ENCODE results near the gene U2AF1L4. TPM values are rescaled to one million over a fixed set of nuclear protein-coding genes. Genes with fewer than 3 reads are reported as not detected.

Gene U2AF1L4
- total RNA-seq, 4 donors from 2014 or later, result 18.8 to 45.5 (median 21.9) TPM

GRCh38 chr19:35713904-35714495 lies 31.2 kb downstream of the U2AF1L4 start:
- H3K36me3 ChIP-seq, result no peaks in the 10 kb centered on the region
- WGBS, result 83% methylated on average over 12 of the region's 12 CpGs
- no peak overlapping the region for H3K27ac ChIP-seq
- H3K27me3 ChIP-seq, result no peaks in the 10 kb centered on the region
- no peaks in the 10 kb centered on the region for H3K9me3 ChIP-seq
- H3K4me3 ChIP-seq, result no peak overlapping the region
- TF ChIP-seq POLR2AphosphoS5 (IDR thresholded peaks at IDR 0.05) (no peak), POLR2A (IDR thresholded peaks at IDR 0.05) (no peak), EP300 (IDR thresholded peaks at IDR 0.05) (no peak), CTCF (IDR thresholded peaks at IDR 0.05) (no peak)
- DNase-seq (ENCODE audit: low spot score in 2 of 2), result no peak
- H3K4me1 ChIP-seq, result peaks cover 24% of the 10 kb centered on the region

- 72% methylated on average over 2 of the region's 2 CpGs for WGBS
- no peak for TF ChIP-seq CTCF (IDR thresholded peaks at IDR 0.05)
- no peak for TF ChIP-seq POLR2AphosphoS5 (IDR thresholded peaks at IDR 0.05)
- TF ChIP-seq EP300 (IDR thresholded peaks at IDR 0.05), result no peak
- TF ChIP-seq POLR2A (IDR thresholded peaks at IDR 0.05), result no peak
- Histone ChIP-seq H3K4me3 (no peak overlapping the region), H3K9me3 (no peaks in the 10 kb centered on the region), H3K27ac (no peak overlapping the region), H3K4me1 (peaks cover 18% of the 10 kb centered on the region), H3K36me3 (no peaks in the 10 kb centered on the region), H3K27me3 (no peaks in the 10 kb centered on the region)
- DNase-seq (ENCODE audit: low spot score in 2 of 2), result no peak
Observed at GRCh38 chr19:35713506-35713850, 31.7 kb downstream of the U2AF1L4 start.

- DNase-seq (ENCODE audit: low spot score in 2 of 2), result no peak
- no peaks in the 10 kb centered on the region for H3K36me3 ChIP-seq
- no peak overlapping the region for H3K27ac ChIP-seq
- H3K27me3 ChIP-seq, result no peaks in the 10 kb centered on the region
- WGBS, result 73% methylated on average over 11 of the region's 11 CpGs
- TF ChIP-seq EP300 (IDR thresholded peaks at IDR 0.05), result no peak
- TF ChIP-seq POLR2AphosphoS5 (IDR thresholded peaks at IDR 0.05), result no peak
- no peak for TF ChIP-seq CTCF (IDR thresholded peaks at IDR 0.05)
- no peak for TF ChIP-seq POLR2A (IDR thresholded peaks at IDR 0.05)
- H3K9me3 ChIP-seq, result no peaks in the 10 kb centered on the region
- H3K4me3 ChIP-seq, result no peak overlapping the region
- H3K4me1 ChIP-seq, result peaks cover 17% of the 10 kb centered on the region
Observed at GRCh38 chr19:35712567-35713505, 32.4 kb downstream of the U2AF1L4 start.

GRCh38 chr19:35710784-35711723 lies 34.2 kb downstream of the U2AF1L4 start:
- H3K27ac ChIP-seq, result no peak overlapping the region
- no peaks in the 10 kb centered on the region for H3K9me3 ChIP-seq
- no peaks in the 10 kb centered on the region for H3K36me3 ChIP-seq
- H3K27me3 ChIP-seq, result no peaks in the 10 kb centered on the region
- TF ChIP-seq EP300 (IDR thresholded peaks at IDR 0.05) (no peak), POLR2AphosphoS5 (IDR thresholded peaks at IDR 0.05) (no peak), CTCF (IDR thresholded peaks at IDR 0.05) (no peak), POLR2A (IDR thresholded peaks at IDR 0.05) (no peak)
- 48% methylated on average over 13 of the region's 13 CpGs for WGBS
- no peak for DNase-seq (ENCODE audit: low spot score in 2 of 2)
- H3K4me1 ChIP-seq, result peaks cover 10% of the 10 kb centered on the region
- H3K4me3 ChIP-seq, result no peak overlapping the region
